ENCODE results near the gene PAK5.

GRCh38 chr20:9744551-9744950, 94.3 kb downstream of the PAK5 start:
- no peak for TF ChIP-seq POLR2AphosphoS5 (IDR thresholded peaks at IDR 0.05; ENCODE audit: low read depth, low read length)
- TF ChIP-seq POLR2A (IDR thresholded peaks at IDR 0.05; ENCODE audit: low read depth, low read length): no peak
- TF ChIP-seq TAF1 (IDR thresholded peaks at IDR 0.05; ENCODE audit: borderline replicate concordance, low read depth, low read length): no peak
